GM21619 (cell line): Measurements from ENCODE around the gene MRPL53.
"Not testable (repeated sequence)": the region's sequence is repeated elsewhere in the genome, so short reads cannot be mapped to it uniquely, and the experiment has no call there.

ENCODE experiments used
- ATAC-seq: cut with Tn5 transposase; IDR thresholded peaks from one replicate; pipeline ENCODE4 v1.9.1; 2021; ENCODE audit not compliant: unreplicated experiment

The MRPL53 gene

DNA sequence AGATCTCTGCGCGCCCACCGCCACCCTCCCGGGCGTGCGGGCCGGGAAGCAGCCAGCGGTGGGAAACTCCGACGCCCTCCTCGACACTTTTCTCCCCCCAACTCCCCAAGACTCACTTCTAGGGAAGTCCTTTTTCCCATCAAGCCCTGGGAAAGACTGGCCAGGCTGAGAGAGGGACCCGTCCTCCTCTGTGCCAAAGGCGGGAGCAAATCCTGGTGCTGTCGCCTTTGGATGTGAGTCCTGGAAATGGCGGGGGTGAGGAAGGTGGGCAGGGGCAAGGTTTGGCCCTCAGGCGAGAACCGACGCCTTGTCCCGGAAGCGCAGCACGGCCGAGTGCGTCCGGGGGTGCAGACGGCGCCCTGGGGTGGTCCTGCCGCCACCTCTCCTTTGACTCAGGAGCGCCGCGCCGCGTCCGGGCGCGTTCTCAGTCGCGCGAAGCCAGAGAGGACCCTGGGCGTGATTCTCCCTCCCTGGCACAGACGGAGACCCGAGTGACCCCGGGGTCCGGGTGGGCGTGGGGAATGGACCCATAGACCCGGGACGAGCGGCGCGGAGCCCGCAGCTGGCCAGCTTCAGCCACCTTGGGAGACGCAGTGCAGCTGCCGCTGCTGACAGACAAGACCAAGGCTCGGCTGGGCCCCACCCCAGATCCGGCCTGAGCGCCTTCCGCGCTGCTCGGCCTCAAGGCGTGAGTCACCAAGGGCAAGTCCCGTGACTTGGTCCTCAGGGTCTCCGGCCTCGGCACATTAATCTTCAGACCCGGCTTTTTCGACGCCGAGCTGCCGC, 30.4 kb upstream of the MRPL53 start:
- ATAC-seq: peak; percentile 37

DNA sequence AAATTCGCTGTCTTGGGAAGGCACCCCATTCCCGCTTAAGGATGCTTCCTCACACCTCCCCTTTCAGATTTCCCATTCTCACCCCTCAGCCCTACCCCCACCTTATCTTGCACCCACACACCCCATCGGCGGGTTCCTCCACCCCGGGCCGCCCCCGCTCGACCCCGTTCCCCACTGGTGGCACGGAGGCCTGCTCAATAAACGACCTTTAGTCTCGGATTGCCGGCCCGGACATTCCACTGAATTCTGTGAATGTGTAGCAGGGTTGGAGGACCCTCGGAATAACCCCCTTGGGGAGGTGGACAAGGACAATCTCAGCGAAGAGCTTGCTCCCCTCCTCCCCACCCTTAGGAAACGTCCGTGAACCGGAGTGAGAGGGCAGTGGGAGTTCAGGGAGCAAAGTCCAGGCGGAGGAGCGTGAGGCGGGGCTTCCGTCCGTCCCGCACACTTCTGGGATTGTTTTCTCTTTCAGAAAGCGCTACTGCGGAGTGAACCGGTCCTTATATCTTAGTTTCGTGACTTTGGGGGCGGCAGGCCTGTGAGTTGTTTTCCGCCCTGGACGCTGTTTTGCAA, 29.8 kb upstream of the MRPL53 start:
- no peak for ATAC-seq

DNA sequence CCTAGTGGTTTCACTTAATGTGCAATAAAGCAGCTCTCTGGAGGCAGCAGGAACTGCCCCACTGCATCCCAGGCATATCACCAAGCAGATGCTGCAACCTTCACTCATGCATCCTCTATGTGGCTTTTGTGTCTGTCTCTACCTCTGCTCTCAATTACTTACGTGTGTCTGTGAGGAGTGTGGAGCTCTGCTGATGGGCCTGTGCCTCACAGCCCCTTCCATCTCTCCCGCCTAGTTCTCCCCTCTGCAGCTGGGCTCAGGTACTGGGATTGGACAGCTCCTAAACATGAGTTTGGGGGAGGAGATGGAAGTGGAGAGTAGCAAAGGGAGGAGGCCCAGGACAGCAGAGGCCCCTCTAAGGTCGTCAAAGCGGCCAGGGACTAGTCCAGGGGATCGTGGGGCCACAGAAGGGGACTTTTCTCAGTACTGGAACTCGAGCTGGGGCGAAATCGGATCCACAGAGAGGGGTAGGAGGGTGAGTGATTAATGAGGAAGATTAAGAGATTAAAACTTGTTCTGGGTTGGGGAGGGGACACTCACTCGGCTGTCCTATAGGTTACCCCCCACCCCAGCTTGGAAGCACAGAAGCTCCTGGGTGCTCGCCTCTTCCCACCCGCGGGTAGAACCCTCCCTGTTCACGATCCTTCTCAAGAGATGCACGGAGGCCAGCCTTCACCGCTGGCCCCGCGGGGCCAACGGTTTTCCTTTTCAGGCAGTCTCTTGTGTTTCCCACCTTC, 29.0 kb upstream of the MRPL53 start:
- no peak for ATAC-seq

DNA sequence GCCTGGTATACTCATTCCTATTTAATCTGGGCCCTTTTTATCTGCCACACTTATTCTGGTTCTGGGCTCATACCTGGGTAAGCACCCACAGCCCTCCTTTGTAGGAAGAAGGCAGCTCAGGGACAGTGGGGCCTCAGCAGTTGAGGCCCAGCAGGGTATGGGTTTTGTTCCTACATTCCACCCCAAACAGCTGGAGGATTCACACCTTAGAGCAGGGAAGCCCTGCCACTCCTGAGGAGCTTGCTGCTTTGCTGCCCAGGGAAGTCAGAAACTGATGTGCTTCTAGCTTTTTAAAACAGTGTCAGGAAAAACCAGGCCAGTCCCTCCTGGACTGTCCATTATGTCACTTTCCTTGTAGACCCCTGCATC, 28.1 kb upstream of the MRPL53 start:
- ATAC-seq: no peak

DNA sequence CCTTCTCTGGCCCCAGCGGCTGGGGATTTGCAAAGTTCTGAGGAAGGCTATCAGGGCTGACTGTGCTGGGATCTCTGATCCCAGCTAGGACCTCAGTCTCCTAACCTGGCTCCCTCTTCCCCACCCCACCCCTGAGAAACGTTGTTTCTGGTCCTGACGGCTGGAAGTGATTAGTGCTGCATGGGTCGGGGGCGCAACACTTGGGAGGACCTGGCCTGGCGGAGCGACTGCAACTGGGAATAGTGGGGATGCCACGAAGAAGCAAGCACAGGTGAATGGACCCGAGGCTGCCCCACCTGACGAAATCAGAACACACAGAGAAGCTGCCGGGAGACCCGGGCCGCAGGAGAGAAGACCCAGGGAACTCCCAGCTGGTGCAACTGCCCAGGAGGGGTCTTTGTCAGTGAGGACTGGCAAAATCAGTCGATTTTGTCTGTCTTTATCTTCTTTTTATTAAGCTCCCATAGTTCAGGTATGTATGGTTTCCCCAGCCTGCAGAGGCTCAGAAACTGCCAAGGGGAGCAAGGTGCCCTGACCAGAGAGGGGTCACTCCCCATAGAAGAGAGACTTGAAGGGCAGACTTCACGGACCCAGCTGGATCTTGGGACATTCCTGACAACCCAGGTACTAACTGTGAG, 27.6 kb upstream of the MRPL53 start:
- no peak for ATAC-seq

DNA sequence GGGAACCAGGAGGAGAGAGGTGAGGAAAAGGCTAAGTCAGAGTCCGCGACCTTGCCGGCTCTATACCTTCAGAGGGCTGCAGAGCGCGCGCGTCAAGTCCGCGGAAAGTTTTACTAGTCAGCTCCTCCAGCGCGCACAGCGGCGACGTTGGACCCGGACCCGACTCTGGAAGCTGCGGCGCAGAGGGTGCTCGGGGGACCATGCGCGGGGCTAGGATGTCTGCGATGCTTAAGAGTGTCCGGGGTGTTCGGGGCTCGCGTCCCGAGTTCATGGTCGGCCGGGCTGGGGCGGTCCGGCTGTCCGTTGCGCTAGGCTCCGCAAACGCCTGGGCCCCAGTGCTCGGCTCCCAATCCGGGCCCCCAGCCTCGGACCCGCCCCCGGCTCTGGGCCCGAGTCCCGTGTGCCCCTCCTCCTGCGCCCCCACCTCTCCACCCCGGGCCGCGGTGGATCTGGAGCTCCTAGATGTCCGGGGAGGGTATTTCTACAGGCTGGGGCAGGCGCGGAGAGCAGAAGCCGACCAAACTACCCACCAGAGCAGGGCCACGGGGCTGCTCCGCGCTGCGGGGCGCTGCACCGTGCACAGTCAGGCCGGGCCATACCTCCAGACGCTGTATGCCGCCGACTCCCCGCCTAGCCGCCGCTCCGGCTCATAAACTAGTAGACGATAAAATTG, 26.9 kb upstream of the MRPL53 start, which contains the start of gene LBX2:
Gene LBX2 (minus strand): TSS at position 337 of the 673 bp plus-strand sequence. CDS start 66 bp downstream, at position 271.
- ATAC-seq: no peak

DNA sequence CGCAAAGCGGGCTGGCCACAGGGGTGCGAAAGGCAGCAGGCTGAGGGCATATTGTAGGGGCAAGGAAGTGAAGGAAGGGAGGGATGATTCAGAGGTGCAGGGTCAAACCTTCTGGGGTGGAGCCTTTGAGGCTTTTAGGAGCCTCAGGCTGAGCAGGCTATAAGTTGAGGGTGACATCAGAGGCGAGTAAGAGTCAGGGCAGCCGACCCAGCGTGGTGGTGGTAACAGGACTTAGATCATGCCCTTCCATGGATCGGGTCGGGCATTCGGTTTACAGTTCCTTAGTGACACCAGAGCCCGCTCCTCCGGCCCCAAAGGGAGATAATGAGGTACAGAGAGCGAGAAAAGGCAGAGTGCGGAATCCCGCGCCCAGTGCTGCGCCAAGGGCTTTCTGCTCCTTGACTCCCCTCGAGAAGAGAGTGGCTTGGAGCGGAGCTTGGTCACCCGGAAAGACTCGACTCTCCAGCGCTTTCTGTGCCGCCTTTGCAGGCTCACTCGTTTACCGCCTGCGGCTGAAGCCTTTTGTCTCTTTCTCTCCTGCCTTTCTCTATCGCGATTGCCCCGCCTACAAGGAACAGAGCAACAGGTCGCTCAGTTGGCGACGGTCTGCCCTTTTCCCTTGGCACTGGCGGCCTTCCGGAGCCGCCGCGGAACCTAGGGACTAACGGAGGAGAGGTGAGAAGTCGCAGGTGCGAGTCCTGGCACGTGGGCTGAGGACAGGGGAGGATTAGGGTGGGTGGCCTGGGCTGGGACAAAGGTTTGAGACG, 26.2 kb upstream of the MRPL53 start:
- no peak for ATAC-seq

DNA sequence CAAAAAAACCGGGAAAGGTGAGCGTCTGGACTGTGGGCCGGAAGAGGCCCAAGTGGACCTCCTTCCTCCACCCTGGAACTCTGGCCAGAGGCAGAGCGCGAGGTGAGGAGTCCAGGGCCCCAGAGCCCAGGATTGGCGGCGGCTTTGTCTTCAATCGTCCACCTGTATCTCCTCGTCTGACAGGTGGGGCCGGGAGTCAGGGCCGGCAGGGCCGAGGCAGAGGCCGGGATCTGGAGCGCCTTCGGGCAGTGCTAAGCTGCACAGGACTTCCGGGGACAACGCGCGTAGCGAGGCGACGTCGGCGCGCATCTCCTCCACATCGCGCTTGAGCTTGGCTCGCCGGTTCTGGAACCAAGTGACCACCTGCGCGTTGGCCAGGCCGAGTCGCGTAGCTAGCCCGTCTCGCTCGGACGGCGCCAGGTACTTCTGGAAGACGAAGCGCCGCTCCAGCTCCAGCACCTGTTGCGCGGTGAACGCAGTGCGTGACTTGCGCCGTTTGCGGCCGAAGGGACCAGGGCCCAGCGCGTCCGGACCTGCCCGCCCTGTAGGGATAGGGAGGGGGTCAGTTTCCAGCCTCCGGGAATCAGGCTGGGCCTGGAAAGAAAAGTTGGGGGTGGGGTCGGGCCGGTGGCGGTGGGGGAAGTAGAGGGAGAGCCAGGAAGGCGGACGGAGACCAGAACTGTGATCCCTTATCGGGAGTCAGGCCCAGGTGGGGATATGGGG, 25.5 kb upstream of the MRPL53 start:
- ATAC-seq: no peak

DNA sequence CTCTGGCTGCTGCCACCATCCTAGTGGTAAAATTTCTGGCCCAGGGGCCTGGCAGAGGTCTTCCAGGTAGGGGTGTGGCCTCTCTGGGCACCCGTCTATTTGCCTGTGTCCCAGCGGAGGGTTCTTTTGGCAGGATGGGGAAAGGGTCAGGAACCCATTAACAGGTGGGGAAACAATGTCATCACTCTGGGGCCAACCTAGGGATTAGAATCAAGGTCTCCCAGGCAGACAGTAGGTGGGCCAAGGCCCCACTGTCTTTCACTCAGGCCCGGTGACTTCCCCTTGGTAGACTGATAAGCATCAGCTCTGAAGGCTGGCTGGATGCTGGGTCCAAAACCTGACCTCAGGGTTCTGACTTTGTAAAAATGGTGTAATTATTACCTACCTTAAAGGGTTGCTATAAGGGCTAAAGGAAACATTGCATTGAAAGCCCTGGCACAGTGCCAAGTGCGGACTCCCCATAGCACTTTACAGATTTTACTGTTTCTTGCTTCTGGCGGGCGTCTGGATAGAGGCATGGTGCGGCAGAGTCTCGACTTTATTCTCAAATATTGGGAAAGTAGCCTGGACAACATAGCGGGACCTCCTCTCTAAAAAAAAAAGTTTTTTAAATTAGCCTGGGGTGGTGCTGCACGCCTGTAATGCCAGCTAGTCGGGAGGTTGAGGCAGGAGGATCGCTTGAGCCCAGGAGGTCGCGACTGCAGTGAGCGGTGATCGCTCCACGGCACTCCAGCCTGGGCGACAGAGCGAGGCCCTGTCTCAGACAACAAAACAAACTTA, 24.7 kb upstream of the MRPL53 start:
- ATAC-seq: no peak

DNA sequence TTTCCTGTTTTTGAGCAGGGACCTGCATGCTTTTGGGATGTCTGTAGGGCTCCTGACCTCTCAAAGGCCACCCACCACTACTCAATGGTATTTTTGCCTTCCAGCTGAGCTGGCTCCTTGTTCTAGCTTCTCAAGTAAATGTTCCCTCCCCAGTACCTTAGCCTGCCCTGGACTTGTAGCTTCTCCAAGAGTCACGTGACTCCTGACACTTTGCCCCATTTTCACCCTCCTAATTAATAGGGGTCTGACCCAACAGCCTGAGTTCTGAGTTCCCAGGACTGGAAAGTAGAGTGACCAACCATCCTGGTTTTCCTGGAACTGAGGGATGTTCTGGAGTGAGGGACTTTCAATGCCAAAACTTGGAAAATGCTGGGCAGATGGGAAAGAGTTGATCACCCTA, 23.0 kb upstream of the MRPL53 start:
- no peak for ATAC-seq

DNA sequence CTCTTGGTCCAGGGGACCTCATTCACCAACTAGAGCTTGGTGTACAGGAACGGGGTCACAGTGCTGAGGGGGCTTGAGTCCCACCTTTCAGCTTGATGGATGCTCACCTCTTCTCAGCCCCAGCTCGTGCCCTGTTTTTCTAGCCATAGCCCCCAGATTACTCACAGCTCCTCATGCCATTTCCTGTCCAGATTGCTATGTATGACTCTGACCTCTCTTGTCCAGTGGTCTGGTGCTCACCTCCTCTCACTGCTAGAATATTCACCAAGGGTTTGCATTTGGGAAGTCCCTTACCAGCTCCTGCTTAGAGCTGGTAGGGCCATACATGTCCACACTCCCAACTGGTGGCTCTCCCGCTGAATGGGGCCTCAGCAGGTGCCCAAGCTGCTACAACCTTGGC, 21.1 kb upstream of the MRPL53 start:
- no peak for ATAC-seq

DNA sequence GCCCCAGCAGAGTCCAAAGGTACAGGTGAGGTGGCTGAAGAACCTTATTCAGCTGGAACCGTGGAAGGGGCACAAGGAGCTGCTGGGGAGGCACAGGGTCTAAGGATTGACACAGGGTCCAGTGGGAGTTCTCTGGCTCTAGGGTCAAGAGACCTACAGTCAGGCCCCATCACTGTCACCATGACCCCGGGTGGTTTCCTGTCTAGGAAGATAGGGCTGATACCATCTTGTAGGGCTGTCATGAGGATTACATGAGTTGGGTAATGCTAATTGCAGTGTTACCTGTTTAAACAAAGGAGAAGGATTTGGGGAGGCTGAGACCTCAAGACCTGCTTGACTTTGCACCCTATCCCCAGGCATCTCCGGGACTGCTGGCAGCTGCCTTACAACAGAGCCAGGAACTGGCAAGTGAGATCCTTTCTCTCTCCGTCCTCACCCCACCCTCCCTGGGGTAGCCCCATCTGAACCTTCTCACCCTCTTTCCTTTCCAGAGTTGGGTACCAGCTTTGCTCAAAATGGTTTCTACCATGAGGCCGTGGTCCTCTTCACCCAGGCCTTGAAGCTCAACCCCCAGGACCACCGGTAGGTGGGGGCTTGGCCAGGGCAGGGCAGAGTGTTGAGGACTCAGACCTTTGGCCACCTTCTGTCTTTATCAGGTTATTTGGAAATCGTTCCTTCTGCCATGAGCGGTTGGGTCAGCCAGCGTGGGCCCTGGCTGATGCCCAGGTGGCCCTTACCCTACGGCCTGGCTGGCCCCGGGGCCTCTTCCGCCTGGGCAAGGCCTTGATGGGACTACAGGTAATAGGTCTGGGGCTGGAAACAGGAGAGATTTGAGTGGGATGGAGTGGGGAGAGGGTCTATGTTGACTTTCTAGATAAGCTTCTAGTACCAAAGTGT, 19.4 kb upstream of the MRPL53 start:
- no peak for ATAC-seq

DNA sequence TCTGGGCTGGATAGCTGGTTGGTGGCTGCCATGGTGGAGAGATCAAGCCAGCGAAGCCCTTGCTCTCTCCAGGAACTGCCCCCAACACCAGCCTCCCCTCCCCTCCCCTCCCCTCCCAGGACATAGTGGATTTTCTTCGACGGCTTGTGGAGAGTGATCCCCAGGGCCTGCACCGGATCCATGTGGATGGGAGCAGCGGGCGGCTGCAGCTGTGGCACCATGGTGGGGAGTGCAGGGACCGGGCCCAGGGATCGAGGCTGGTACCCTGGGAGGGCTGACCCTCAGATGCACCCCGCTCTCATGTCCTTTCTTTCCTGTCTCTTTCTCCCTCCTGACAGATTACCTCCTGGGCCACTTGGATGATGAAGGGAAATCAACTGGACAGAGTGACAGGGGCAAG, 17.4 kb upstream of the MRPL53 start:
- no peak for ATAC-seq

DNA sequence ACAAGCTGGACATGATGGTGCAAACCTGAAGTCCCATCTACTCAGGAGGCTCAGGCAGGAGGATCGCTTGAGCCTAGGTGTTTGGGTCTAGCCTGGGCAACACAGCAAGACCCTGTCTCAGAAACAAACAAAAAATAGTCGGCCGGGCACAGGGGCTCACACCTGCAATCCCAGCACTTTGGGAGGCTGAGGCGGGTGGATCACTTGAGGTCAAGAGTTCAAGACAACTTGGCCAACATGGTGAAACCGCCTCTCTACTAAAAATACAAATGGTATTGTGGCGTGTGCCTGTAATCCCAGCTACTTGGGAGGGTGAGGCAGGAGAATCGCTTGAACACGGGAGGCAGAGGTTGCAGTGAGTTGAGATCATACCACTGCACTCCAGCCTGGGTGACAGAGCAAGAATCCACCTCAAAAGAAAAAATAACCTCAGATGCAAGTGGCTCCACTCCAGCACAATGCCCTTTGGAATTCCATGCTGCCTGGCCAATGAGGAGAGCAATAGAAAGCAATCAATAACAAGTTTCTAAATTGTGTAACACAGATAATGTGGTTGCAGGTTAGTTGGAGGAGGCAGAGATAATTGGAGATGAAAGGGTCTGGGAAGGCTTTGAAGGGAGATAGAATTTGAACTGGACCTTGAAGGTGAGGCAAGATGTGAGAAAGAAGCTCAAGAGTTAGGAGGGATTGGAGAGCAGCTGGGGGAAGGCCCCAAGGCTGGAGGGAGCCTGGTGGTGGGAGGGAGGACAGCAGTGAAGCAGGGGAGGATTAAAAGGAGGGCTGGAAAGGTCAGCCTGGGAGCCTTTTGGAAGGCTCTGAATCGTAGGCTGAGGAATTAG, 16.4 kb upstream of the MRPL53 start:
- ATAC-seq: no peak

DNA sequence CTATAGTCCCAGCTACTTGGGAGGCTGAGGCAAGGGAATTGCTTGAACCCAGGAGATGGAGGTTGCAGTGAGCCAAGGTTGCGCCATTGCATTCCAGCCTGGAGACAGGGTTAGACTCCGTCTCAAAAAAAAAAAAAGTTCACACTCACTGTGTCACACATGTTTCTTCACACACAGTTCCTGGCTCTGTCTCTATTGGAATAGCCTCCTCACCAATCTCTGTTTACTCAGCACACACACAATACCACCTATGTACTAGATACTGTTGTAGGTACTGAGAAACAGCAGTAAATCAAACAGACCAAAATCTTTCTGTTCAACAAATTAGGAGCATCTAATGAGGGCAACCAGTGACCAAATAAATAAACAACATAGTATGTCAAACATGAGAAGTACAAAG, 13.7 kb upstream of the MRPL53 start:
- ATAC-seq: no peak

DNA sequence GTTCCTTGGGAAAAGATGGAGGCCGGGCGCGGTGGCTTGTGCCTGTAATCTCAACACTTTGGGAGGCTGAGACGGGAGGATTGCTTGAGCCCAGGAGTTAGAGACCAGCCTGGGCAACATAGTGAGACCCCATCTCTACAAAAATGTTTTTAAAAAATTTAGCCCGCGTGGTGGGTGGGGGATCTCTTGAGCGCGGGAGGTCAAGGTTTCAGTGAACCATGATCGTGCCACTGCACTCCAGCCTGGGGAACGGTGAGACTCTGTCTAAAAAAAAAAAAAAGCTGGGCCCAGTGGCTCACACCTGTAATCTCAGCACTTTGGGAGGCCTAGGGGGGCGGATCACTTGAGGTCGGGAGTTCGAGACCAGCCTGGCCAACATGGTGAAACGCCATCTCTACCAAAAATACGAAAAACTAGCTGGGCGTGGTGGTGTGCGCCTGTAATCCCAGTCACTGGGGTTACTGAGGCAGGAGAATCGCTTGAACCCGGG, 11.2 kb upstream of the MRPL53 start:
- ATAC-seq: not testable (repeated sequence)
